IPS DF 19.7 (cell line): ENCODE results near the gene ARHGAP32.
A peak's percentile ranks its signal among the peaks of the same experiment; 100 is the strongest.
"Not testable (repeated sequence)": the region's sequence is repeated elsewhere in the genome, so short reads cannot be mapped to it uniquely, and the experiment has no call there.

Experiments
- DNase-seq: peaks from one replicate; pipeline ENCODE4 v3.0.0-alpha.2; 2013; ENCODE audit warnings: low read depth, low spot score

Gene ARHGAP32

DNA sequence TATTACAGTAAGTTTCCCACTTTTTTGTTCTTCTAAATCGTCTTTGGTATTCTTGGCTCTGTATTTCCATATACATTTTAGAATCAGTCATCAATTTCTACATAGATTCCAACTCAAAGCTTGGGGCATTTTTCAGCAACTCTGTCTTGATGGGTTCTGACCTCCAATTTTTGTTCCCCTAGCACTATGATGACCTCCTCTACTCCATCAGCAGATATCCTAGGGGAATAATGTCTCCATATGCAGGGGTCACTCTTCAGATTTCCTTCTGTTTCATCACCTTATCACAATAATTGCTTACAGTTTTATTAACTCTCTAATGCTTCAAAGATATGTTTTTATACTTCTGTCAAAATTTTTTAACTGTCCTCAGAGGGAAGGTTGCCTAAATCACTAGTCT is 158.1 kb downstream of the ARHGAP32 start:
- DNase-seq = no peak

DNA sequence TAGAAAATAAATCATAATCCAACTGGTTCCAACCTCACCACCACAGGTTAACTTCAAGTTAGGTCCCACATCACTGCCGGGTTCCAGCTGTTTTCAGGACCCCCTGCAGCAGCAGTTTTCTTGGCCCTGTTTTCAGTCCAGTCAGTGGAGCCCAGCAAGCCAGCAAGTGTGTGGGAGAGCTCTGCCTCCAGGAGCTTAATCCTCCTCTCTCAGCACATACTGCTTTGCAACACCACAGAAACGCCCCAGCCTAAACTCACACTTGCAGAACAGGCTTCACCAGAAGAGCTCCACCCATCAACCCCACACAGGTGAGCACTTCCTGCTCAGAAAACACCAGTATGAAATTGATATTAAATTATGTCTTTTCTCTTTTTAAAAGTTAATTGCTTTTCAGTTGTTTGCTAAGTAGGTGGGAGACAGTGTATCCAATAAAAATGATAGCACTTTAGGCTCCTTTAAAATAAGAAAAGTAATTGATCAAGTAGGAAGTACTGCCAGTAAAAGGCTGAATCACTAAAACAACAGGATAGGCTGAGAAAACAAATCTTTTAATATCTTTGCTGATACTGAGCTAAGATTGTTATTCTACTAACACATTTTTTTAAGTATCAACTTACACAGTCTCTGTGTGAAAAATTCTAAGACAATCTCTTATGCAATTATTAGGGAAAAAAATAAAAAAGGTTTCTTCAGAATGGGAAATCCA is 168.0 kb downstream of the ARHGAP32 start:
- DNase-seq = peak; percentile 30

DNA sequence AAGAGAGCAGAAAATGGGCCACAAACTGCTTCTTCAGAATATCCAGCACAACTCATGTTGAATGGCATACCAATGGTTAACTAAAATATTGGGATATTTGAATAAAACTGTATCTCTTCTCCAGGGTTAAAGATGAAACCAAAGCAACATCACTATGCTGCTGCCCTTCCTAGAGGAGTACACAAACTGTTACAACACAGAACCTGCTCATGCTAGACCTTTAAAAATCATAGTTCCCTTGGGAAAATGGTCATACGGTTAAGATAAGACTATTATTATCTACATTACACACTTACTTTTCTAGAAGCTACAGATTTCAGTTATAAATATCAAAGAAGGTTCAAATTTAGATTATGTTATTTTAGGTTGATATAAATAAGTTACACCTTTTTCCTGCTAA is 170.8 kb downstream of the ARHGAP32 start:
- DNase-seq = no peak

DNA sequence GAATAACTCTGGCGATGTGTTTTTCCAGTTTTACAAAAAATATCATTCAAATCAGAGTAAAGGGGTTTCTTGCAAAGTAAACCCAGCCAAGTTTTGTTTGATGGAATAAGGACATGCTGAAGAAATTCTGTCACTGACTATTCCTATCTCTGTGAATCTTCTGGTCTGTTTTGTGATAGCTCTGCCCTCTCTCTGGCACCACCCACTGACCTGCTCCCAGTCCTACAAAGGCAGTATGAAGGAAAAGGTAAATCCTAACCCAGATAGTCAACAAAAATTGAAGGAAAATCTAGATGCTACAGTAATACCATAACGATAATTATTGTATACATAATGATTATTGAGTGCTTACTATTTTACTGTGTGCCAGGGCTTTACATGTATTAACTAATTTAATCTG is 173.1 kb downstream of the ARHGAP32 start:
- no peak for DNase-seq

DNA sequence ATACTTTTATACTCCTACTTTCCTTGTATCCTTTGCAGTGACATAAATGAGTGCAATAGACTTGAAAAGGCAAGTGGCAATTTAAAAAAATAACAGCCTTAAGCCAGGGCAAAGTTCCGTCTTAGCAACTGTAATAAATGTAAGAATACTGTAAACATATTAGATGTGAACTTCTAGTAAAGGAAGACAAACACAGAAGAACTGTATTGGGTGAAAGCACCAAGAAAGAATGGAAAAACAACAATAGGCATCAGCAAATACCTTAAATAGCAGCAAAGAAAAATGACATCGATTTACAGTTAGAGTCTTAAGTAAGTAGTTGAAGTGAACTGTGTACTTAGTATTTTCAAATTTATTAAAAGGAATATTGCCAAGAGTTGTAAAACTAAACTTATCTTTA is 174.0 kb downstream of the ARHGAP32 start:
- DNase-seq = no peak

DNA sequence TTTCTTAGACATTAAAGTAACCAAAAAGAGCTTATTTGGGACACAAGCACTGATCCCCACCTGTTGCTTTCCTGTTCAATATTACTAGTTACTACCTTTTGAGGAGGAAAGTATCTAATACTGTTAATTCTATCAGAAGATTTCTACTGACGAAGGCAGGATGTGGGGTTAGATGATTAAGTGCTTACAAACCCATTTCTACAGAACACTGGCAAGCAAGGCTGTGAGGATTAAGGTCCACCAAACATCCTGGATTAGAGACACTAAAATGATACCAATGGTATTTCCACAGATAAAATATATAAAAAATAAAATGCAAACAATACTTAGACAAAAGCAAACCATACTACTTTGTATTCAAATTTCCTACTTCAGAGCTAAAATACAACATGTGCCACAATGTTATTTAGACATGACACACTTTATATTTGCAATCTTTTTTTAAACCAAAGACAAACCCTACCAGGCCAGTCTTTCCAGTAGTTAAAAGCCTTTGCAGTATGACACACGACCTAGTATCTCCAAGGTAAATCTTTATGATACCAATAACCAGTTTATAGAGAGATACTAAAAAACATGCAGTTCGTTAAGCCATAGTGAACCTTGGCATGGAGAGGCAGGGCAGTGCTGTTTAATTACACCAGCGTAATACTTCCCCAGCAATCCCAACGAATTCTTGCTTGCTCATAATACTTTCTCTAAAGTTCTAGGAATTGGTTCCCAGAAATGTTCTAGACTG is 178.2 kb downstream of the ARHGAP32 start:
- DNase-seq = no peak

DNA sequence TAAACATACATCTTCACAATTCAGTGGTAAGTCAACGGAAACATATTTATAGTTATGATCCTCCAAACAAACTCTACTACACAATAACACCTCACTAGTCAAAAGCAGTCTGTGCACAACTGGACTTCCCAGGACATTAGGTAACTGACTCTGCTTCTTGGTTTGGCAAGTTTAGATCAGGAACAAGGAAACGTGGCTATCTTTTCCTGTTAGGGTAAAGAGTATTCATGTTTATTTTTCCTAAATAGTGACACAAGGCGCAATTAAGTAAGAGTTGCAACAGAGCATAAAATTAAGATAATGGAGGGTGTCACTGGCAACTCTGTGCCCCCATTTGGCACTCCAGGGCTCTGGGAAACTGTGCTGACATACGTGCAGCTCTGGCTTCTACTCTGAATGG is 179.2 kb downstream of the ARHGAP32 start:
- DNase-seq = no peak

DNA sequence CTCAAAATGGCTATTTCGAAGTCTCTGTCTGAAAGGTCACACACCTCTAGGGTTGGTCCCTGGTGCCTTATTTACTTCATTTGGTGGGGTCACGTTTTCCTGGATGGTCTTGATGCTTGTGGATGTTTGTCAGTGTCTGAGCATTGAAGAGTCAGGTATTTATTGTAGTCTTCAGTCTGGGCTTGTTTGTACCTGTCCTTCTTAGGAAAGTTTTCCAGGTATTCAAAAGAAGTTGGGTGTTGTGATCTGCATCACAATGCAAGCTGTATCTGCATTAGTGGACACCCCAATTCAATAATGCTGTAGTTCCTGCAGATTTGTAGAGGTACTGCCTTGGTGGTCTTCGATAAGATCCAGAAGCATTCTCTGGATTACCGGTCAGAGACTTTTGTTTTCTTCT is 186.0 kb downstream of the ARHGAP32 start:
- no peak for DNase-seq

DNA sequence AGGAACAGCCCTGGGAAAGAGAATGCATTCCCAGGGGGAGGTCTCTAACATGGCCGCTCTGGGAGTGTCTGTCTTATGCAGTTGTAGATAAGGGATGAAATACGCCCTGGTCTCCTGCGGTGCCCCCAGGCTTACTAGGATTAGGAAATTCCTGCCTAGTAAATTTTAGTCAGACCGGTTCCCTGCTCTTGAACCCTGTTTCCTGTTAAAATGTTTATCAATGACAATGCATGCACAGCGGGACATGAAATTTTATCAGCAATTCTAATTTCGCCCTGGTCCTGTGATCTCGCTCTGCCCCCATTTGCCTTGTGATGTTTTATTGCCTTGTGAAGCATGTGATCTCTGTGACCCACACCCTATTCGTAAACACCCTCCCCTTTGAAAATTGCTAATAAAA is 193.0 kb downstream of the ARHGAP32 start:
- not testable (repeated sequence) for DNase-seq

DNA sequence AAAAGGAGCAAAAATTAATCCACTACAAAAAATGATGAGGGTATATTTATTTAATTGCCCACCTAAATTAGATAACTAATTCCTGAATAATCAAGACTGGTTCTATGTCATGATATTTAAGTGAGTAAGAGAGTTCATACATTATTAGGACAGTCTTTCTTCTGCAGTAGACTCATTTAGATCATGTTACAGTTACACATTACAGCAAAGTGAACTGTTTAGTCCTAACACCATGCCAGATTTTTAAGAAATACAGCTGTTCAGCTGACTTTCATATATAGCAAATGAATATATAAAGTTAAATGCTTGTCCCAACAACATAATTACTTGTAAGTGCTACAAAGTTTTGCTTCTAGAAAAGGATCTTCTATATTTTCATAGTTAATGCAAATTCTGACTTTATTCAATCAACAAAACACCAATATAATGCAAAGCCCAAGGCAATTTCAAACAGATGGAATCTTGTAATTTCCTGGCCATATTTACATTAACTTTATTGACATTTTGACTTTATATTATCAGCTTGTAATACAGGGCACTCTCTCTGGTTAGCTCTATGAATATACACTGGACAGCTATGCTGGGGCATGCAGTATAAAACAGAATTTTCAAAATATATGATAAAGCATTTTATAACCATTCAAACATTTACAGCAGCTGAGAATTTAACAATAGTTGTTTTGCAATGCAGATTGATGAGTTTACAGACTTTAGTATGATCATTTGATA is 203.7 kb downstream of the ARHGAP32 start:
- no peak for DNase-seq

DNA sequence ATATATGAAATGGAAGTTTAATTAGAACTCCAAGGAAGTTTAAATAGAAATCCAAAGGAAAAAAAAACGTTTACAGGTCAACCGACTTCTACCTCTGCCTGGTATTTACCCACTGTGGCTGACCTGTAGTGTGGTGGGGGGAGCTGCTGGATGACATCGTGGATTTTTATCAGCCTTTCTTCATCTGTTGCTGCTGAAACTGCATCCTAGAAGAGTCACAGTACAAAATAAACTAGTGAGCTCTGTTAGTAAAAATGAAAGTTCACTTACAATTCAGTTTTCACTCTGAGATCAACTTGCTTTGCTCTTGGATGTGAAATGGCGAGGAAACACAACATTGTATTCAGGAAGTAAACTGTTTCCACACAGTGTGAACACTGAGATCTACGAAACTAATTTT is 206.2 kb downstream of the ARHGAP32 start:
- DNase-seq = no peak

DNA sequence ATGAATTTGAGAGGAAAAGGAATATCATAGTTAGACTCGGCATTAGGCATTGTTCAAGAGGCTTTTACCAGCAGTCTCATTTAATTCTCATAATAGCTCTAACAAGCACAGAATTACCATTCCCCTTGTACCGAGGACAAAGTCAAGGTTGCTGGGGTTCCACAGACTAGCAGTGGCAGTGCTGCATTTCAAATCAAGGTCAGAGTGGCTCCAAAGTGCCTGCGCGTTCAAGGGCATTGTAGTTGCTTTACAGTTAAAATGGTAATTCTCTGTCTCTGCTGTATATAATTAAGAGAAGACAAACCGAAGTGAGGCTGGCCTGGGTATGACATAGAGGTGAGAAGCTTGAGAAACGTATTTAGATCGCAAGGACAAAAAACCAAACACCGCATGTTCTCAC is 209.1 kb downstream of the ARHGAP32 start:
- DNase-seq = no peak

DNA sequence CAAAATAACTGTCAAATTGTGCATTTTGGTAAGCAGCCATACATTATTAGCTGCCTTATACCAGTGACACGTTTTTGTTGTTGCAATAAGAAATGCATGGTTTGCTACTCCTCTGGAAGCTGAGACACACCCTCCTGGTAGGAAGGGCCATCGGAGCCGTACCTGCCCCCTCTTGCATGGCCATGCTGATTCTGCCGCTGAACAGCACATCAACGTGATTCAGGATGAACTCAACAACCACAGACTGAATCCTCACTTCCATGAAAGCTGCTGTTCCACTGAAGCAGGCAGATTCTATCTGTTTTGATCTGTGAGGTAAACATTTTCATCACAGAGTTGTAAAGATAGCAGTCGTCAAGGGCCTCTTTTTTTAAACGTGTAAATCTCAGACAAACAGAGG is 210.9 kb downstream of the ARHGAP32 start:
- no peak for DNase-seq

DNA sequence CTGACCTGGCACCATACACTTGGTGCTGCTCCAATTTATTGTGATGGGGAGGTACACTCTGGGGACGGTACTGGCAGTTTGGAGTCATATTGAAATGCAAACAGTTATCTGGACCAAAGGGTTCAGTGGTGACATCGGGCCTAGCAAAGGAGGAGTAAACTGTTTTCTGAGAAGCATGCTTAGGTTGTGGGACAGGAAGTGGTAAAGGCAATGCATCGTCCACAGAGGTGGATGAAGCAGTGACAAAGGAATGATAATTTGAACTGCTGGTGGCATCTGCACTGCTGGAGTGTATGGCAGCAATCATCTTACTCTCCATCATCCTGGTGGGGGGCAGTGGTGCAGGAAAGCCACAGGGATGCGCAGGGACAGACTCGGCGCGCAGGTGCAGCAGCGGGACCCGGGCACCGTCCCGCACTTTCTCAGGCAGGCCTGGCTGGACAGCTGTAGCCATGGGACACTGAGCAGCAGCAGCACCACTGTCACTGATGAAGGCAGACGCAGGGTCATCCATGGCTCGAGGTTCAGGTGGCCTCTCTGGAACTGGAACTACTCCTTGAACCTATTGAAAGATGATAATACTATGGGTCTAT is 221.4 kb downstream of the ARHGAP32 start:
- DNase-seq = no peak

DNA sequence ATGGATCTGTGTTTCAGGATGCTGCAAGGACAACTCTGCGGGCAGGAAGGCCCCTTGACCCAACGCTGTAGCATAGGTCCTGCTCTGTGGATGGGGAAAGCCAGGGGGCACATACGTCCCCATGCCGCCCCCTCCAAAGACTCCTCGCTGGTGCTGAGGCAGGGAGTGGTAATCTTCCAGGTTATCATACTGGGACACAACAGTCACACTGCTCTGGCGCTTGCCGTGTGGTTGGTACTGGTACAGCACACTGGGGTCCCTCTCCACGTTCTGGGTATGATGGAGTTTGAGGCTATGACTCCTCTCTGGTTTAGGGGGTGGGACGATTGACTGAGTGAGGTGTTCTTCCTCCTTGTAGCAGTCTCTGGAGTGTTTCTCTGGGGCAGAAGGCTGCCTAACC is 223.2 kb downstream of the ARHGAP32 start:
- no peak for DNase-seq

DNA sequence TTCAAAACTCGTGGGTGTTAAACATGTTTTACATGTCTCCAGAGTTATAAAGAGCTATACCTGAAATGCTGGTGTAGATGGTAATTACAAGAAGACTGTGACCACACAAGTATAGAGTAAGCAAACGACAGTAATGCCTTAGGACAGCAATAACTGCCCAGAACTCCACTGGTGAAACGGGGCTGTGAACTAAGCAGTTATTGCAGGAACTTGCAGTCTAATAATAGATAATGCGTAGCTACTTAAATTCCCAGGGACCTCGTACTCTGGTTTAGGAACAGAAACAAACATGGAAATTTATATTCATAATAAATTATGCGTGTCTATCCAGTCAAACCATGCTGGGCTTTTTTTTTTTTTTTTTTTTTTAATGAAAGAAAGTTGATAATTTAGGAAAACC is 224.5 kb downstream of the ARHGAP32 start:
- no peak for DNase-seq

DNA sequence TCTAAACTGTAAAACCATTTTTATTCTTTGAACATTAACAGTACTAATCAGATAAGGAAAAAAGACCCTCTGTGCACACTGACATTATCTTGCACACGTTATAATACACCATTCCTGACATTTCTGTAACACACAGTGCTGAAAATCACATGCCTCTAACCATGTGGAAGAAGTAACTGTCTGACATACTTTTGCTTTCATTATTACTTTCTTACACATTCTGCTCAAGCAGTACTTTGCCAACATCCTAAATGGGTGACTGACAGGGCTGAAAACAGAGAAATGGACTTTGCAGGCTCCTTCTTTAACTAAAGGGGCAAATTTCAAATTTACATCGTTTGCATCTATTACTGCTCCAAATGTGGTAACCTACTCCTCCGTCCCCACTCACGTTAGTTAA is 226.6 kb downstream of the ARHGAP32 start:
- no peak for DNase-seq

DNA sequence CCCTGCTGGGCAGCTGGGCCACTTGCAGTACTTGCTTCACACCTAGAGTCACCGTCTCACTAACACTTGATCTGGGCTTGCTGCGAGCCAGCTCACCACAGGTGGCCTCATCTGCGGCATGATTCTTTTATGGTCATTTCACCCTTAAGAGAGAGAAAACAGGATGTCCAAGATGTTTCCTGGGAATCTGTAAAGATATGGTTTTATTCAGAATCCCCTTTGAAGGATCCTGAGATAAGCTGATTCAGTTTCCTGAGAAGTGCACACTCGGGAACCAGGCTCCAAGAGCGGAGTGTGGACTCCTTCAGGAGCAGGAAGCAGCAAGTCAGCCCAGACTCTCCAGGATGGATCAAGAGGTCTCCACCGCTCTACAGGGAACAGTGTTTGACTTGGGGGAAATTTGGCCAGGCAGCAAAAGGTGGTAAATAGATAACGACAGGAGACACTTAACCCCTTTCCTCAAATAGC is 227.6 kb downstream of the ARHGAP32 start:
- DNase-seq = no peak

DNA sequence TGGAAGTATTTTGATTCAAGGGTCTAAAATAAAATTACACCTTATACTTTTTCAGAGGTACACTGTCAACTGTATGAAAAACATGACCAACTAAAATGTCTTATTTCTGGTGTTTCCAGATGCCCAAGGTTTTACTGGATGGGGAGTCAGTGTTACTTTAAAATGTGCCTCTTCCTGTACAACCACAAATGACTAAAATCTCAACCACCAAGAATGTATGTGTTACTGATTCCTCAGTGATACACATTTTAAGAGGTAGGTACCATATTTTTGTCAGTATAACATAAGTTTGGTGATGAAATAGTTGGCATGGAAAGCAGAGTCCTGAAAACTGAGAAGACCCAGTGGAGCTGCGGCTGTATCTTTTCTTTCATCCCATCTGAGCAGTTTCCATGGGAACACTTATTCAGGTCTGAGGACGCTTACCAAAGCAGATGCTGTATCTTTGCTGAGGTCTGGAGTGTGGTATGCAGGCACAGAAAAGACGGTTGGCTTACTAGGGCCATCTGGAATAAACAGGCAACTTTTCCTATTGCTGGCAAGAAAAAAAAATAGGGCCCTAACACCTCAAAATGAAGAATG is 228.3 kb downstream of the ARHGAP32 start:
- DNase-seq = no peak

DNA sequence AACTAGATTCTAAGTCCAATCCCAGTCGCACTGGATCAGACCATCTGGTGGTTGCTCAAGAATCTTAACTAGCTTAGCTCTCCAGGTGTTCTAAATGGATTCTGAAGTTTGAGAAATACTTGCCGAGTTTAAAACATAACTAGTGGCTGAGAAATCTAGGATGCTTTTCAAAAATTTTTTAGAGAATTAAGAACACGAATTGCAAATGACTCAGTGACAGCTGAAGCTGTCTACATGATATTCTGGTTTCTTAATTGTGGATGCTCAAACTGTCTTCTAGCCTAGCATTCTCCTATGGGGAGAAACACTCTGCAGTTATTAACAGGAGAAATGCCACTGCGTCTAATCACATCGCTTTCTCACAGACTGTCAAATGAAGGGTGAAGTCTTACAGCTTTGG is 229.2 kb downstream of the ARHGAP32 start:
- no peak for DNase-seq

DNA sequence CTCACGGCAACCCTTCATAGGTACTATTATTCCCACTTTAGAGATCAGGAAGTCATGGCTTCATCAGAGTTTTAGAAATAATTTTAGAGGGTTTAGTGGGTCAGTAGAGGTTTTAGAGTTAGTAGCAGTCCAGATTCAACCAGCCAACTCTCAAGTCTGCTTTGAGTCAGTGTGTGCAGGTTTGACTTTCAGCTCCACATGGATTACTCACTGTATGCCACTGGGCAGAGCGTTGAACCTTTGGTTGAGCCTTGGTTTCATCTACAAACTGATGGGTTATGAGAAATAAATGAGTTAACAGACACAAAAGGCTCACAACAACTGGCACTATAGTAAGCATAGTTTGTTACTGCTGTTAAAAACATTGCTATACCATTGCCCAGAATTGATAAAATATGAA is 230.5 kb downstream of the ARHGAP32 start:
- no peak for DNase-seq

DNA sequence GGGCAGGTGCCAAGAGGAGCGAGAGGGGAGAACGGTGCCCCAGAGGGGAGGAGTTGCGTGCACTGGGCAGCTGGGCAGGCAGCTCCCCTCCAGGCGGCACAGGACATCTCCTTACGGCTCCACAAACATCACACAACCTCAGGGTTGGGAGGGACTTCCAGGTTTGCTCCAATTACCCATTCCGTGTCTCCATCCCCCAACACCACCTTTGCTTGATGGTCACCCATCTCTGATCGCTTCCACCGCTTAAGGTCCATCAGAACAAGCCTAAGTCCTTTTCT is 235.0 kb downstream of the ARHGAP32 start:
- DNase-seq = no peak
